HEK293T (cell line): Measurements from ENCODE around the gene EFNA3.

Source experiments
- CTCF ChIA-PET: fragments of 350-600 bp; formaldehyde crosslinking; extraction: SDS; loops from one replicate; lab custom pipeline; 2021; ENCODE audit warnings: antibody characterized with exemption, inconsistent platforms; lab: Yijun Ruan, JAX
- POLR2A ChIA-PET: fragments of 350-600 bp; formaldehyde crosslinking; extraction: SDS; loops from one replicate; lab custom pipeline; 2020; ENCODE audit warnings: antibody characterized with exemption, inconsistent platforms; lab: Yijun Ruan, JAX
- DNase-seq: peaks from one replicate; pipeline ENCODE4 v3.0.0; 2012; ENCODE audit warnings: mixed read lengths; ENCODE audit errors: extremely low spot score
- ARNT ChIP-seq: fragments of 450-650 bp; IDR thresholded peaks from 2 replicates; pipeline ENCODE4 v1.6.1; 2017; ENCODE audit warnings: mild to moderate bottlenecking
- BHLHE40 ChIP-seq: fragments of 450-650 bp; IDR thresholded peaks from 2 replicates; pipeline ENCODE4 v1.6.1; 2016; ENCODE audit warnings: mild to moderate bottlenecking, moderate library complexity, borderline replicate concordance
- CTBP1 ChIP-seq: fragments of 450-650 bp; IDR thresholded peaks from 2 replicates; pipeline ENCODE4 v1.6.1; 2016; ENCODE audit warnings: borderline replicate concordance
- ELF4 ChIP-seq: fragments of 450-650 bp; IDR thresholded peaks from 2 replicates; pipeline ENCODE4 v1.6.1; 2017; ENCODE audit warnings: antibody characterized with exemption
- FOXA1 ChIP-seq: fragments of 450-650 bp; IDR thresholded peaks from 2 replicates; pipeline ENCODE4 v1.6.1; 2016; ENCODE audit warnings: mild to moderate bottlenecking
- FOXK2 ChIP-seq: fragments of 450-650 bp; IDR thresholded peaks from 2 replicates; pipeline ENCODE4 v1.6.1; 2016; ENCODE audit warnings: mild to moderate bottlenecking
- FOXM1 ChIP-seq: fragments of 450-650 bp; IDR thresholded peaks from 2 replicates; pipeline ENCODE4 v1.6.1; 2017; ENCODE audit warnings: mild to moderate bottlenecking, borderline replicate concordance
- HDGF ChIP-seq: fragments of 450-650 bp; IDR thresholded peaks from 2 replicates; pipeline ENCODE4 v1.6.1; 2017; ENCODE audit warnings: antibody characterized with exemption, borderline replicate concordance
- L3MBTL2 ChIP-seq: fragments of 450-650 bp; conservative IDR thresholded peaks from 2 replicates; pipeline ENCODE4 v1.6.1; 2016; ENCODE audit warnings: mild to moderate bottlenecking
- LEF1 ChIP-seq: fragments of 450-650 bp; IDR thresholded peaks from 2 replicates; pipeline ENCODE4 v1.6.1; 2017; ENCODE audit warnings: mild to moderate bottlenecking, borderline replicate concordance
- NFRKB ChIP-seq: fragments of 450-650 bp; IDR thresholded peaks from 2 replicates; pipeline ENCODE4 v1.6.1; 2016; ENCODE audit warnings: mild to moderate bottlenecking, moderate library complexity
- PKNOX1 ChIP-seq: fragments of 450-650 bp; IDR thresholded peaks from 2 replicates; pipeline ENCODE4 v1.6.1; 2016
- SP1 ChIP-seq: fragments of 450-650 bp; IDR thresholded peaks from 2 replicates; pipeline ENCODE4 v1.6.1; 2017
- SUZ12 ChIP-seq: fragments of 450-650 bp; IDR thresholded peaks from 2 replicates; pipeline ENCODE4 v1.6.1; 2016; ENCODE audit warnings: mild to moderate bottlenecking
- TARDBP ChIP-seq: fragments of 450-650 bp; IDR thresholded peaks from 2 replicates; pipeline ENCODE4 v1.6.1; 2016
- ZNF384 ChIP-seq: fragments of 450-650 bp; IDR thresholded peaks from 2 replicates; pipeline ENCODE4 v1.6.1; 2016

EFNA3 gene

GRCh38 chr1:155050560-155051341 is 27.9 kb upstream of the EFNA3 start, which contains the start of gene ADAM15:
ADAM15 (plus strand) TSS chr1:155051316; CDS start chr1:155051387, 71 bp downstream.
- TF ChIP-seq SUZ12 (no peak), NFRKB (no peak), FOXK2 (no peak), TARDBP (no peak; the same call in 1 of the 2 replicates), BHLHE40 (no peak), ARNT (no peak), CTBP1 (peak; percentile 64; the same call in 1 of the 2 replicates), PKNOX1 (no peak; the same call in 1 of the 2 replicates), ELF4 (no peak), FOXM1 (no peak), HDGF (no peak; the same call in 1 of the 2 replicates), L3MBTL2 (peak; percentile 92), FOXA1 (no peak), ZNF384 (no peak), LEF1 (no peak), SP1 (no peak)
- DNase-seq: peak; percentile 98
- ChIA-PET POLR2A (interaction anchor here (0.6 to 2.4 kb wide), 30 partner anchors 9 to 491 kb away, joined by 3 to 11 read pairs (median 4); partner anchors contain the start of genes CKS1B, FLAD1, KRTCAP2 and PBXIP1), CTCF (interaction anchor here (0.6 to 1.4 kb wide), 12 partner anchors 9 to 144 kb away, joined by 3 to 9 read pairs (median 3); partner anchors contain the start of genes EFNA3 and KRTCAP2)

GRCh38 chr1:155051342-155051776 is 27.3 kb upstream of the EFNA3 start:
- POLR2A ChIA-PET: interaction anchor here (0.6 to 2.4 kb wide), 29 partner anchors 8 to 491 kb away, joined by 3 to 11 read pairs (median 4); partner anchors contain the start of genes CKS1B, FLAD1, KRTCAP2 and PBXIP1
- no peak for DNase-seq
- TF ChIP-seq PKNOX1: no peak
- no peak for TF ChIP-seq BHLHE40
- no peak for TF ChIP-seq HDGF
- TF ChIP-seq CTBP1: no peak
- TF ChIP-seq SP1: no peak
- CTCF ChIA-PET: interaction anchor here (0.6 to 1.4 kb wide), 11 partner anchors 8 to 143 kb away, joined by 3 to 9 read pairs (median 3); partner anchors contain the start of genes EFNA3 and KRTCAP2

- ChIA-PET POLR2A (interaction anchor here (0.8 to 2.4 kb wide), 7 partner anchors 8 to 69 kb away, joined by 3 to 11 read pairs (median 4); partner anchors contain the start of gene FLAD1), CTCF (interaction anchor here (0.8 to 3.0 kb wide), 6 partner anchors 10 to 56 kb away, joined by 3 to 9 read pairs (median 4); no protein-coding TSS in a partner anchor)
- peak; percentile 41 for DNase-seq
- TF ChIP-seq ARNT (no peak), FOXK2 (no peak), TARDBP (no peak), CTBP1 (no peak), NFRKB (no peak), L3MBTL2 (no peak), SUZ12 (no peak), FOXM1 (no peak), BHLHE40 (no peak), ZNF384 (no peak), LEF1 (no peak)
Measured at GRCh38 chr1:155051777-155052398, 26.7 kb upstream of the EFNA3 start.

- CTCF ChIA-PET: interaction anchor here (0.8 to 3.0 kb wide), 5 partner anchors 9 to 57 kb away, joined by 3 to 9 read pairs (median 4); no protein-coding TSS in a partner anchor
- POLR2A ChIA-PET: interaction anchor here (1.0 kb wide), 1 partner anchor 51 kb away, joined by 3 read pairs; no protein-coding TSS in a partner anchor
- TF ChIP-seq PKNOX1 (no peak), SUZ12 (no peak), LEF1 (no peak), FOXA1 (no peak), TARDBP (no peak), ZNF384 (no peak), ARNT (no peak), SP1 (no peak), HDGF (no peak), L3MBTL2 (no peak), CTBP1 (no peak)
- no peak for DNase-seq
Measured at GRCh38 chr1:155052439-155053395, 25.9 kb upstream of the EFNA3 start.
